Measurements from ENCODE around the gene ARPC1A. TPM values are rescaled to one million over a fixed set of nuclear protein-coding genes. Genes with fewer than 3 reads are reported as not detected.
"Not testable (repeated sequence)": the region's sequence is repeated elsewhere in the genome, so short reads cannot be mapped to it uniquely, and the experiment has no call there.

The ARPC1A gene
- total RNA-seq, 2 experiments from 2014 or later, result 71.8 to 108 TPM

- intact Hi-C loops (cut with micrococcal nuclease; ENCODE audit: unreplicated experiment), result loop anchor here (1.0 kb wide), 1 partner anchor 273 kb away; no protein-coding TSS in a partner anchor
- Histone ChIP-seq H3K4me2 (ENCODE audit: low read length) (no peak overlapping the region), H3K27ac (ENCODE audit: low read depth, low read length, poor library complexity, severe bottlenecking) (no peak overlapping the region), H2AFZ (ENCODE audit: low read length) (peak overlapping the region; percentile 30; the same call in 1 of the 2 replicates), H3K9me2 (ENCODE audit: insufficient read depth, low read length) (no peaks in the 10 kb centered on the region), H3K36me3 (ENCODE audit: insufficient read depth, low read length) (no peaks in the 10 kb centered on the region), H3K4me1 (ENCODE audit: insufficient read depth, low read length, poor library complexity, severe bottlenecking) (no peaks in the 10 kb centered on the region), H3K79me2 (ENCODE audit: insufficient read depth, low read depth, low read length) (no peaks in the 10 kb centered on the region), H3K9me3 (ENCODE audit: low read length) (no peaks in the 10 kb centered on the region), H3K4me3 (ENCODE audit: low read depth, low read length, poor library complexity, severe bottlenecking) (no peak overlapping the region), H4K20me1 (ENCODE audit: insufficient read depth, low read length) (no peaks in the 10 kb centered on the region)
- DNase-seq (ENCODE audit: low spot score), result no peak
- CTCF ChIA-PET (ENCODE audit: unreplicated experiment), result no interaction called here
- no TSS peak for BruUV-seq (replicated peaks)
- peak; percentile 52; the same call in 1 of the 2 replicates for TF ChIP-seq CTCF (conservative IDR thresholded peaks at IDR 0.05; ENCODE audit: low read length)
- TF ChIP-seq EZH2phosphoT487 (IDR thresholded peaks at IDR 0.05; ENCODE audit: borderline replicate concordance, low read depth, low read length), result no peak
- POLR2A ChIA-PET, result no interaction called here
These were observed 12.5 kb upstream of the ARPC1A start for GRCh38 chr7:99313204-99313573.

GRCh38 chr7:99314504-99314903 is 11.2 kb upstream of the ARPC1A start:
- Histone ChIP-seq H3K27ac (ENCODE audit: low read depth, low read length, poor library complexity, severe bottlenecking) (no peak overlapping the region), H2AFZ (ENCODE audit: low read length) (no peak overlapping the region), H3K4me3 (ENCODE audit: low read depth, low read length, poor library complexity, severe bottlenecking) (no peak overlapping the region), H3K4me2 (ENCODE audit: low read length) (no peak overlapping the region), H3K36me3 (ENCODE audit: insufficient read depth, low read length) (no peaks in the 10 kb centered on the region), H4K20me1 (ENCODE audit: insufficient read depth, low read length) (no peaks in the 10 kb centered on the region), H3K4me1 (ENCODE audit: insufficient read depth, low read length, poor library complexity, severe bottlenecking) (no peaks in the 10 kb centered on the region), H3K9me2 (ENCODE audit: insufficient read depth, low read length) (no peaks in the 10 kb centered on the region), H3K79me2 (ENCODE audit: insufficient read depth, low read depth, low read length) (no peaks in the 10 kb centered on the region), H3K9me3 (ENCODE audit: low read length) (no peaks in the 10 kb centered on the region)
- CTCF ChIA-PET (ENCODE audit: unreplicated experiment), result no interaction called here
- TF ChIP-seq EZH2phosphoT487 (IDR thresholded peaks at IDR 0.05; ENCODE audit: borderline replicate concordance, low read depth, low read length), result no peak
- intact Hi-C loops (cut with micrococcal nuclease; ENCODE audit: unreplicated experiment), result no loop called here
- no peak for DNase-seq (ENCODE audit: low spot score)
- POLR2A ChIA-PET, result interaction anchor here (0.7 kb wide), 1 partner anchor 1352 kb away, joined by 4 read pairs; no protein-coding TSS in a partner anchor
- BruUV-seq (replicated peaks), result no TSS peak

GRCh38 chr7:99320371-99320770 is 5.3 kb upstream of the ARPC1A start:
- POLR2A ChIA-PET, result interaction anchor here (0.6 to 1.1 kb wide), 3 partner anchors 10 to 21 kb away, joined by 3 to 4 read pairs (median 4); no protein-coding TSS in a partner anchor
- no peaks in the 10 kb centered on the region for H3K9me3 ChIP-seq (ENCODE audit: low read length)
- TF ChIP-seq EZH2phosphoT487 (IDR thresholded peaks at IDR 0.05; ENCODE audit: borderline replicate concordance, low read depth, low read length) (no peak), CTCF (conservative IDR thresholded peaks at IDR 0.05; ENCODE audit: low read length) (no peak)
- no peak for DNase-seq (ENCODE audit: low spot score)
- no peak overlapping the region for H3K4me3 ChIP-seq (ENCODE audit: low read depth, low read length, poor library complexity, severe bottlenecking)
- no peaks in the 10 kb centered on the region for H3K79me2 ChIP-seq (ENCODE audit: insufficient read depth, low read depth, low read length)
- H3K9me2 ChIP-seq (ENCODE audit: insufficient read depth, low read length), result no peaks in the 10 kb centered on the region
- no TSS peak for BruUV-seq (replicated peaks)
- intact Hi-C loops (cut with micrococcal nuclease; ENCODE audit: unreplicated experiment), result no loop called here
- no peaks in the 10 kb centered on the region for H4K20me1 ChIP-seq (ENCODE audit: insufficient read depth, low read length)
- H2AFZ ChIP-seq (ENCODE audit: low read length), result no peak overlapping the region
- no peaks in the 10 kb centered on the region for H3K36me3 ChIP-seq (ENCODE audit: insufficient read depth, low read length)
- no peak overlapping the region for H3K27ac ChIP-seq (ENCODE audit: low read depth, low read length, poor library complexity, severe bottlenecking)
- H3K4me2 ChIP-seq (ENCODE audit: low read length), result no peak overlapping the region
- CTCF ChIA-PET (ENCODE audit: unreplicated experiment), result interaction anchor here (1.1 kb wide), 1 partner anchor 9 kb away, joined by 3 read pairs; no protein-coding TSS in a partner anchor
- H3K4me1 ChIP-seq (ENCODE audit: insufficient read depth, low read length, poor library complexity, severe bottlenecking), result peaks cover 5% of the 10 kb centered on the region

GRCh38 chr7:99322659-99323058 is 3.0 kb upstream of the ARPC1A start:
- H3K79me2 ChIP-seq (ENCODE audit: insufficient read depth, low read depth, low read length), result peaks cover 19% of the 10 kb centered on the region
- H4K20me1 ChIP-seq (ENCODE audit: insufficient read depth, low read length); H3K4me3 ChIP-seq (ENCODE audit: low read depth, low read length, poor library complexity, severe bottlenecking); H3K4me2 ChIP-seq (ENCODE audit: low read length); H3K9me2 ChIP-seq (ENCODE audit: insufficient read depth, low read length); H3K27ac ChIP-seq (ENCODE audit: low read depth, low read length, poor library complexity, severe bottlenecking); CTCF ChIA-PET (ENCODE audit: unreplicated experiment); H3K4me1 ChIP-seq (ENCODE audit: insufficient read depth, low read length, poor library complexity, severe bottlenecking); H3K36me3 ChIP-seq (ENCODE audit: insufficient read depth, low read length); DNase-seq (ENCODE audit: low spot score); intact Hi-C loops (cut with micrococcal nuclease; ENCODE audit: unreplicated experiment); H2AFZ ChIP-seq (ENCODE audit: low read length); H3K9me3 ChIP-seq (ENCODE audit: low read length); BruUV-seq (replicated peaks): not testable (repeated sequence)
- POLR2A ChIA-PET, result interaction anchor here (1.0 kb wide), 1 partner anchor 15 kb away, joined by 3 read pairs; no protein-coding TSS in a partner anchor
